Inflammatory macrophage (primary cell): ENCODE measurements around the gene MNT.
A peak's percentile ranks its signal among the peaks of the same experiment; 100 is the strongest.

Experiments
- DNase-seq, 2 donors: peaks; one replicate each; pipeline ENCODE4 v3.0.0-alpha.2; 2020 to 2022

Gene MNT

GRCh38 chr17:2379489-2380225 is 21.2 kb downstream of the MNT start:
- no peak for DNase-seq

- DNase-seq = no peak
Observed at GRCh38 chr17:2378905-2379304, 22.0 kb downstream of the MNT start.

- peak in 1 of 2 donors; percentile 37 for DNase-seq
Observed at GRCh38 chr17:2377659-2378058, 23.2 kb downstream of the MNT start.

GRCh38 chr17:2376107-2376506 is 24.8 kb downstream of the MNT start:
- no peak for DNase-seq

GRCh38 chr17:2375406-2375805 is 25.5 kb downstream of the MNT start:
- DNase-seq = no peak

GRCh38 chr17:2374549-2375285 is 26.1 kb downstream of the MNT start:
- no peak for DNase-seq

- DNase-seq = no peak
Observed at GRCh38 chr17:2373179-2373578, 27.7 kb downstream of the MNT start.

GRCh38 chr17:2372681-2373080 is 28.2 kb downstream of the MNT start:
- DNase-seq = no peak

GRCh38 chr17:2372180-2372579 is 28.7 kb downstream of the MNT start:
- DNase-seq = no peak

GRCh38 chr17:2371183-2372130 is 29.4 kb downstream of the MNT start:
- DNase-seq = no peak

GRCh38 chr17:2370211-2370589 is 30.7 kb downstream of the MNT start:
- no peak for DNase-seq

GRCh38 chr17:2369551-2370210 is 31.2 kb downstream of the MNT start:
- DNase-seq = no peak

GRCh38 chr17:2369039-2369438 is 31.8 kb downstream of the MNT start:
- DNase-seq = no peak

GRCh38 chr17:2368359-2368758 is 32.5 kb downstream of the MNT start:
- DNase-seq = no peak

- no peak for DNase-seq
Observed at GRCh38 chr17:2366747-2367494, 33.9 kb downstream of the MNT start.

- DNase-seq = no peak
Observed at GRCh38 chr17:2365132-2365531, 35.7 kb downstream of the MNT start.

- no peak for DNase-seq
Observed at GRCh38 chr17:2364763-2365116, 36.1 kb downstream of the MNT start.

GRCh38 chr17:2363851-2364762 is 36.8 kb downstream of the MNT start:
- DNase-seq = no peak

- DNase-seq = no peak
Observed at GRCh38 chr17:2363318-2363717, 37.5 kb downstream of the MNT start.

GRCh38 chr17:2362881-2363280 is 38.0 kb downstream of the MNT start:
- DNase-seq = no peak

- DNase-seq = no peak
Observed at GRCh38 chr17:2362416-2362815, 38.4 kb downstream of the MNT start.
